Keratinocyte (primary cell): Measurements from ENCODE around the gene SRGAP3.

ENCODE experiments used
- CTCF ChIP-seq, 3 experiments: IDR thresholded peaks in 1 of 3; conservative IDR thresholded peaks in 1 of 3; optimal IDR thresholded peaks in 1 of 3; 2 replicates in 2 of 3; 3 replicates in 1 of 3; pipeline versions ENCODE3 to v1.5.1; 2011; ENCODE audit warnings: low read length in 3 of 3, mild to moderate bottlenecking in 3 of 3, moderate library complexity in 2 of 3, control low read depth in 1 of 3, inconsistent platforms in 1 of 3; ENCODE audit not compliant: insufficient read depth in 2 of 3; ENCODE audit errors: extremely low read depth in 1 of 3
- EZH2 ChIP-seq: IDR thresholded peaks from one replicate; pipeline ENCODE4 v1.6.1; 2012; ENCODE audit warnings: inconsistent platforms, mild to moderate bottlenecking, low read length, moderate library complexity

- TF ChIP-seq CTCF (optimal IDR thresholded peaks at IDR 0.05 in 1 of 3, IDR thresholded peaks at IDR 0.05 in 1 of 3, conservative IDR thresholded peaks at IDR 0.05 in 1 of 3; ENCODE audit: extremely low read depth in 1 of 3, insufficient read depth in 2 of 3, low read length in 3 of 3) (no peak), EZH2 (no peak)
Observed at GRCh38 chr3:9007928-9008327, 241.5 kb downstream of the SRGAP3 start.
